Retina (tissue), 1 donor: ENCODE data around the gene OR4B1.

Experiments used
- DNase-seq: peaks from one replicate; pipeline ENCODE4 v3.0.0-alpha.2; 2016

OR4B1 gene

GRCh38 chr11:48263423-48263911 lies 46.9 kb downstream of the OR4B1 start, which contains the start of gene OR4X1:
OR4X1 (plus strand) TSS chr11:48263861; CDS start chr11:48263861, 0 bp downstream.
- DNase-seq: no peak
